Measurements from ENCODE around the gene TTLL10. TPM values are rescaled to one million over a fixed set of nuclear protein-coding genes. Genes with fewer than 3 reads are reported as not detected.

Gene TTLL10
- total RNA-seq, 1 donor from 2014 or later, result not detected

- H3K36me3 Mint-ChIP-seq (ENCODE audit: low read depth, unreplicated experiment), result peaks cover 7% of the 10 kb centered on the region
- peaks cover 7% of the 10 kb centered on the region for H3K4me1 Mint-ChIP-seq (ENCODE audit: unreplicated experiment)
- no peak overlapping the region for H3K27ac Mint-ChIP-seq (ENCODE audit: unreplicated experiment)
- no peak overlapping the region for H3K4me3 Mint-ChIP-seq (ENCODE audit: unreplicated experiment)
- TF ChIP-seq, protein P1, sequence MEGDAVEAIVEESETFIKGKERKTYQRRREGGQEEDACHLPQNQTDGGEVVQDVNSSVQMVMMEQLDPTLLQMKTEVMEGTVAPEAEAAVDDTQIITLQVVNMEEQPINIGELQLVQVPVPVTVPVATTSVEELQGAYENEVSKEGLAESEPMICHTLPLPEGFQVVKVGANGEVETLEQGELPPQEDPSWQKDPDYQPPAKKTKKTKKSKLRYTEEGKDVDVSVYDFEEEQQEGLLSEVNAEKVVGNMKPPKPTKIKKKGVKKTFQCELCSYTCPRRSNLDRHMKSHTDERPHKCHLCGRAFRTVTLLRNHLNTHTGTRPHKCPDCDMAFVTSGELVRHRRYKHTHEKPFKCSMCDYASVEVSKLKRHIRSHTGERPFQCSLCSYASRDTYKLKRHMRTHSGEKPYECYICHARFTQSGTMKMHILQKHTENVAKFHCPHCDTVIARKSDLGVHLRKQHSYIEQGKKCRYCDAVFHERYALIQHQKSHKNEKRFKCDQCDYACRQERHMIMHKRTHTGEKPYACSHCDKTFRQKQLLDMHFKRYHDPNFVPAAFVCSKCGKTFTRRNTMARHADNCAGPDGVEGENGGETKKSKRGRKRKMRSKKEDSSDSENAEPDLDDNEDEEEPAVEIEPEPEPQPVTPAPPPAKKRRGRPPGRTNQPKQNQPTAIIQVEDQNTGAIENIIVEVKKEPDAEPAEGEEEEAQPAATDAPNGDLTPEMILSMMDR (IDR thresholded peaks at IDR 0.05; ENCODE audit: unreplicated experiment), result no peak
- DNase-seq (ENCODE audit: low spot score), result no peak
- H3K9me3 Mint-ChIP-seq (ENCODE audit: unreplicated experiment), result no peaks in the 10 kb centered on the region
- peaks cover 9% of the 10 kb centered on the region for H3K27me3 Mint-ChIP-seq (ENCODE audit: unreplicated experiment)
Observed at GRCh38 chr1:1168451-1169411, 4.9 kb upstream of the TTLL10 start.

DNA sequence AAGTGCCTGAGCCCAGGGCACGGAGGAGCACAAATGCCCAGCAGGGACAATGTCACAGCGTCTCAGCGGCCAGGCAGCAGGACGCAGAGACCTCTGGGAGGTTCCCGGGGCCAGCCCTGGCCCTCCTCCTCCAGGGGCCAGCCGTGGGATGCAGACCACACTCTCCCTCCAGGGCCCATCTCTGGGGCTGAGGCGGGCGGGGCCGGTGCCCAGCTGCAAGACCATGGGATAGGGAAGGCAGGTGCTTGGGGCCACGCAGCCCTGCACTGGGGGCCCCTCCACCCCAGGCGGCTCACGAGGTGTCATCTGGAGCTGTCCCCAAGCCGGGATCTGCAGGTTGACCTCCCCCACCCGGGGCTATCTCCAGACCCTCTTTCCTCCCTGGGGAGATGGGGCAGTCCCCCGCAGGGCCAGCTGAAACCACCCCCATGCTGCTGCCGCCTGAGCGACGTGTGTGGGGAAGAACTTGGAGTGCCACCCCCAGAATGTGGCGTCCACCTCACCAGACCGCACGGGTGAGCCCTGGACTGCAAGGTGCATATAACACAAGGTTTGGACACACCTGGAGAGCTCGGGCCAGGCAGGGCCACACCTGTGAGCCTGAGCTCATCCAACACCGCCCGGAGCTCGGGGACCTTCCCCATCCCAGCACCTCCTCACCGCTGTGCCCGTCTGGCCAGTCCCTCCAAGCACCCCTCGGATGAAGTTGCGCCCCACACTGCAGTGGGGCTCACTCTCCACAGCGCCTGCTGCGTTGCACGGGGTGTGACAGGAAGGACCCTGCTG, 4.1 kb upstream of the TTLL10 start:
- peaks cover 3% of the 10 kb centered on the region for H3K27me3 Mint-ChIP-seq (ENCODE audit: unreplicated experiment)
- peaks cover 3% of the 10 kb centered on the region for H3K4me1 Mint-ChIP-seq (ENCODE audit: unreplicated experiment)
- no peak overlapping the region for H3K27ac Mint-ChIP-seq (ENCODE audit: unreplicated experiment)
- DNase-seq (ENCODE audit: low spot score), result no peak
- no peaks in the 10 kb centered on the region for H3K36me3 Mint-ChIP-seq (ENCODE audit: low read depth, unreplicated experiment)
- TF ChIP-seq, protein P1 (IDR thresholded peaks at IDR 0.05; ENCODE audit: unreplicated experiment), result no peak
- no peak overlapping the region for H3K4me3 Mint-ChIP-seq (ENCODE audit: unreplicated experiment)
- H3K9me3 Mint-ChIP-seq (ENCODE audit: unreplicated experiment), result no peaks in the 10 kb centered on the region

- H3K9me3 Mint-ChIP-seq (ENCODE audit: unreplicated experiment), result no peaks in the 10 kb centered on the region
- H3K36me3 Mint-ChIP-seq (ENCODE audit: low read depth, unreplicated experiment), result no peaks in the 10 kb centered on the region
- H3K27ac Mint-ChIP-seq (ENCODE audit: unreplicated experiment), result no peak overlapping the region
- H3K27me3 Mint-ChIP-seq (ENCODE audit: unreplicated experiment), result peaks cover 3% of the 10 kb centered on the region
- no peak overlapping the region for H3K4me3 Mint-ChIP-seq (ENCODE audit: unreplicated experiment)
- TF ChIP-seq, protein P1 (IDR thresholded peaks at IDR 0.05; ENCODE audit: unreplicated experiment), result no peak
- H3K4me1 Mint-ChIP-seq (ENCODE audit: unreplicated experiment), result peaks cover 3% of the 10 kb centered on the region
- peak; percentile 2 for DNase-seq (ENCODE audit: low spot score)
Observed at GRCh38 chr1:1170215-1171091, 3.2 kb upstream of the TTLL10 start.

- Mint-ChIP-seq H3K27me3 (ENCODE audit: unreplicated experiment) (no peaks in the 10 kb centered on the region), H3K4me3 (ENCODE audit: unreplicated experiment) (no peak overlapping the region), H3K27ac (ENCODE audit: unreplicated experiment) (no peak overlapping the region), H3K36me3 (ENCODE audit: low read depth, unreplicated experiment) (no peaks in the 10 kb centered on the region), H3K9me3 (ENCODE audit: unreplicated experiment) (no peaks in the 10 kb centered on the region), H3K4me1 (ENCODE audit: unreplicated experiment) (no peaks in the 10 kb centered on the region)
- peak; percentile 2 for DNase-seq (ENCODE audit: low spot score)
- TF ChIP-seq, protein P1 (IDR thresholded peaks at IDR 0.05; ENCODE audit: unreplicated experiment), result no peak
Observed at GRCh38 chr1:1171161-1171545, 2.5 kb upstream of the TTLL10 start.

Measured in endothelial cell (in vitro differentiated cells).